Stimulated activated CD4-positive, alpha-beta T cell treated with anti-CD3 and anti-CD28 coated beads, TNF-alpha, amount 100 ng/mL, for 1 hour (primary cell): Measurements from ENCODE around the gene TH.

Experiments used
- DNase-seq, 3 donors: peaks; one replicate each; pipeline ENCODE4 v3.0.0-alpha.2; 2020; ENCODE audit warnings: low read depth in 3 of 3, low spot score in 1 of 3

Gene TH

DNA sequence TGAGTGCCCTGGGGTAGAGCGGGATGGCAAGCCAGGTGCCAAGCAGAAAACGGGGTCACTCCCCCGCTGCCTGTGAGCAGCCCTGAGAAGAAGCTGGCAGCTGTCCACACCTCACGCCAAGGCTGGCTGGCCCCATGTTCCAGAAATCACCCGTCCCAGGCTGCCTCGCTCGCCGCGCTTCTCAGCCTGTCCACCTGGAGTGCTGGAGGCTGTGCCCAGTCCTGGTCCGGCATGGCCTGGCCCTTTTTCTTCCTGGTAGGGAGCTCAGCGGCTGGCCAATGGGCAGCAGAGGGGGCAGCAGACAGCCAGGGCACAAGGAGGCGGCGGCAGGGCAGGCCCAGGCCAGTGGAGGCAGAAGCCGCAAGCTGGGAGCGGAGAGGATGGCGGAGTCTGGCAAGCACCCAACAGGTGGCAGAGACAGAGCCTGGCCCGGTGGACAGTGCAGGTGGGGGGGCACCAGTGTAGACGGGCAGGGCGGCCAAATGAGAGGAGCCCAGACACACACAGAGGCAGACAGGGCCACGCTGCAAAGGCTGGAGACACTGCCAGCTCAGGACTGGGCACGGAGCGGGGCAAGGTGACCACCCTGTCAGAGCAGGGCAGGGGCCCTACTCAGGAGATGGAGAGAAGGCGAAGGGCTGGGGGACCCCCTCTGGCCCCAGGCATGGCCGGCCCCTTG lies 37.2 kb upstream of the TH start:
- DNase-seq = no peak

DNA sequence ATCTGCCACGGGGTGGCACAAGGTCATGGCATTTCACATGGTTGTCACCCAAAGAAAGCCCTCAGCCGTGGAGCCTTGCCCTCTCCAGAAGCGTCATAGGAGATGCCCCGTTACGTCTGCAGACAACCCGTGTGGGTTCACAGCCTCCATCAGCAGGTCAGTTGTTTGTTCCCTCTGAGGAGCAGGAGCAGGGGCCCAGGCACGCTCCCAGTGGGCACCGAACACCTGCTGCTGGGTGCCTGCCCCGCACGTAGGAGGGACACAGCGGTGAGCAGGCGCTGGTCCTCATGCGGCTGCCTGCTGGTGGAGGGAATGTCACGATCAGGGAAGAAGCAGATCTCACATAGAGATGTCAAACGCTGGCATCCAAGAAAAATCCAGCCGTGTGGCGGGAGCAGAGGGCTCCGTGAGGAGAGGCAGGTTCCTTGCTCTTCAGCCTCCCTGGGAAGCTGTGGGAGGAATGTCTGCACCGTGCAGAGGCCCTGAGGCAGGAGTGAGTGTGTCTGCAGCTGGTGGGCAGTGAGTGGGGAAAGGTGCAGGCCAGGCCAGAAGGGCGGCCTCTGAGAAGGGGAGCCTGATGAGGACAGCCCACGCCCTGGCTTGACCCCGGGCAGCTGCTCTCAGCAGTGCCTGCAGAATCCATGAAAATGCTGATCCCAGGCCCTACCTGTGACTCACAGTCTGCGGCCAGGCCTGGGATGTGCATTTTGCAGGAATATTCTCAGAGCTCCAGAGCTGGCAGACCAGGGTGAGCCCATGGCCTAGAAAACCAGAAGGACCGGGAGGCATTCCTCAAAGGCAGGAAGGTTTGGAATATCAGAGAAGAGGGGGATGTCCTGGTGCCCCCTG lies 36.4 kb upstream of the TH start:
- no peak for DNase-seq

DNA sequence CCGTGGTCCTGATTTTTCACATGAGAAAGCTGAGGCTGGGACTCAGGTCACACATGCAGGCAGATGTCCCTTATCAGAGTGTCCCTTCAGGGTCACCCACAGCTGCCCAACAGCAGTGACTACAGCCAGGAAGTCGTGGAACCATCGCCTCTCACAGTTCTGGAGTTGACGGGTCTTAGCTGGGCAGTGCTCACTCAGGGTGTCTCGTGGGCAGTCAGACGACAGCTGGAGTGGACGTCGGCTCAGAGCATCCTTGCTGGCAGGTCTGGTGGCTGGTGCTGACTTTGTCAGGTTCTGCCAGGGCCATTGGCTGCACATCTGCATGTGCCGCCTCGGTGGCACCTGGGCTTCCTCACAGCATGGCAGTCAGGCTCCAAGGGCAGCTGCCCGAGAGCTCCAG lies 35.6 kb upstream of the TH start:
- DNase-seq = no peak

- DNase-seq = no peak
Observed at GRCh38 chr11:2205981-2206690, 34.5 kb upstream of the TH start.

- no peak for DNase-seq
Observed at GRCh38 chr11:2205214-2205720, 33.7 kb upstream of the TH start.

GRCh38 chr11:2204361-2205213 lies 33.0 kb upstream of the TH start:
- DNase-seq = no peak

DNA sequence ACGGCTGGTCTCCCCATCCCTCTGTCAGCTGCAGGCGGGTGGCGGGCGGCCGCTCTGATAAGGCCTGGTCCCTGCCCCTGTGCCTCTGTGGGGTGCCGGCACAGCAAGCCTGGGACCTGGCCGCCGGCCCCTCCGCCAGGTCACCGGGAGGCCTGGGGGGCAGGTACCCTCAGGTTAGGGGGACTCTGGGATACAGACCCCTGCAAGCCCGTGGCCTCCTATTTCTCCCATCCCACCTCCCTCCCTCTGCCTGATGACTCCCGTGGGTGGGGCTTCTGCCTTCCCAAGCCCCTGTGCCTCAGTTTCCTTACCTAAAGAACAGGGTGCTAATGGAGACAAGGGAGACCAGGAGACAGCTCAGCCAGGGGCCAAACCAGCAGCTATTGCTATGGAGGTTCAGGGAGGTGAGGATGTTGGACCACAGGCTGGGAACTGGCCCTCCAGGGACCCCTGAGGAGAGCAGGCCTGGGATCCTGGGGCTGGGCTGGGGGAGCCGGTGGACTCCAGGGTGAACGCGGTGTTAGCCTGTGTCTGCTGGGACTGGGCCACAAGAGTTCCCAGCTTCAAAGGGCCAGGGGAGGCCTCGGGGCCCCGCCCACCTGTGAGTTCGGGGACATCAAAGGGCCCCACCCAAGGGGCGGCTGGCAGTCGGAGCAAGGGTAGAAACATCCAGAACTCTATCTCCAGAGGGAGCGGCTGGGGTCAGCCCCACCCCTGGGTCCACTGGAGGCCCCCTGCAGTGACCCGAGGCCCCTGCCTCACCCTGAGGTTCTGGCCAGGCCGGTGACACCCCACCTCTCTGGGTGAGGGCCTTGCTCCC lies 32.0 kb upstream of the TH start:
- no peak for DNase-seq

- DNase-seq = no peak
Observed at GRCh38 chr11:2202900-2203439, 31.4 kb upstream of the TH start.

DNA sequence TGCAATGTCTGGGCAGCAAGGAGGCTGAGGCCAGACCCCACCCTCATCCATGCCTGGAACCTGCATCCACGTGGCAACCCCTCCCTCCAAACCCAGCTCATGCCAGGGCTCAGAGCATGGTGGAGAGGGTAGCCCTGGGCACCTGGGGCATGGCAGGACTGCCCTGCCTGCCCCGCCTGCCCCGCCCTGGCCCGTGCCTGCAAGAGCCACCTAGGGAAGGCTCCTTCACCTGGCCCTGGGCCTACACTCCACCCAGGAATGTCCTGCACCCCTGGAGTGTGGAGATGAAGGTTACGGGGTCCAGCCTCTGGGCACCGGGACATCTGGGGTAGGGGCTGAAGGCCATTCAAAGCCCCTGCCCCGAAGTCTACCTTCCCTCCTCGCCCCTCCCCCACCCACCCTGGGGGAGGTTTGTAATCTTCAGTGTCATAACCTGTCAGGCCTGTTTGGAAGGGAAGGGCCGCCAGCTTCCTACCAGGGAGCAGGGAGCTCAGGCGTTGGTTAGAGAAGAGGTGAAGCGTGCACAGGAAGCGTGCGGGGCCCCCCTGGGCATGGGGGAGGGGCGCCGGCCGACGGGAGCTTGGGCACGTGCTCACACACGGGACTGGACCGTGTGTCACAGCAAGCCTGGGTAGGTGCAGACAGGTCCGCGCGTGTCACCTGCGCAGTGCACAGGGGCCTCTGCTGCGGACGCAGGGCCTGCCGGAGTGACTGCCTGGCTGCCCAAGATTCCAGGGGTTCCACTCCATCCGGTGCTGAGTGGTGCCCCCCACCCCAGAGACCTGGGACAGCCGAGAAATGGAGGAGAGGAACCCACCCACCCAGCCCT lies 30.7 kb upstream of the TH start:
- DNase-seq = no peak

- DNase-seq = no peak
Observed at GRCh38 chr11:2201542-2201941, 29.9 kb upstream of the TH start.

DNA sequence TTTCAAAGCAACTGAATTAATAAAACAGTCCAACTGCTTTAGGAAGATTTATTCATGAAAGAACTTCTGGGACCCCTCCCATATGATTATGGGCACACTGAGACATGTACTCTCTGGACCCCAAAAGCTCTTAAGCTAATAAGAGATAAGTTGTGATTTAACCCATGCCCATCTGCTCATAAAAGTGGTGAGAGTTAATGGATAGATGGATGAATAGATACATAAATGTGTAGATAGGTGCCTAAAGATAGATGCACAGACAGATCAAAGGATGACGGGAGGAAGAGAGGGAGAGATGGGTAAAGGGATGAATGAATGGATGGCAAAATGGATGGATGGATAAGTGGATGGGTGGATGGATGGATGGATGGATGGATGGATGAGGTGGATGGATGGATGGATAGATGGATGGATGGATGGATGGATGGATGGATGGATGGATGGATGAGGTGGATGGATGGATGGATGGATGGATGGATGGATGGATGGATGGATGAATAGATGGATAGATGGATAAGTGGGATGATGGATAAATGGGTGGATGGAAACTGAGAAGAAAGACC lies 29.4 kb upstream of the TH start:
- DNase-seq = no peak

DNA sequence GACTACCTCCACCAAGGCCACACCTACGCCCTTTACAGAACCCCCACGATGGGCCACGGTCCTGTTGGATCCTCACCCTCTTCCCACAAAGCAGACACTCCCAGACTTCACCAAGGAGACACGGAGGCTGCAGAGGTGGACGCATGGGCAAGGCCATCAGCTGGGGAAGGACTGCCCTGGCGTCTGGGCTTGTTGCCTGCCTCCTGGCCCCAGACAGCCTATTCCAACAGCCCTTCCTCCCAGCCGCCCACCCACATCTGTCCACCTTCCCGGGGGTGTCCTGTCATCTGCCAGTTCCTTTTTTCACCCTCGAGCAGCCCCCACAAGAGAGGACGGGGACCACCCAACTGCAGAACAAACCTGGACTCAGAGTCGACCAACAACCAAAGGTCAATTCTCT lies 28.9 kb upstream of the TH start:
- DNase-seq = no peak

DNA sequence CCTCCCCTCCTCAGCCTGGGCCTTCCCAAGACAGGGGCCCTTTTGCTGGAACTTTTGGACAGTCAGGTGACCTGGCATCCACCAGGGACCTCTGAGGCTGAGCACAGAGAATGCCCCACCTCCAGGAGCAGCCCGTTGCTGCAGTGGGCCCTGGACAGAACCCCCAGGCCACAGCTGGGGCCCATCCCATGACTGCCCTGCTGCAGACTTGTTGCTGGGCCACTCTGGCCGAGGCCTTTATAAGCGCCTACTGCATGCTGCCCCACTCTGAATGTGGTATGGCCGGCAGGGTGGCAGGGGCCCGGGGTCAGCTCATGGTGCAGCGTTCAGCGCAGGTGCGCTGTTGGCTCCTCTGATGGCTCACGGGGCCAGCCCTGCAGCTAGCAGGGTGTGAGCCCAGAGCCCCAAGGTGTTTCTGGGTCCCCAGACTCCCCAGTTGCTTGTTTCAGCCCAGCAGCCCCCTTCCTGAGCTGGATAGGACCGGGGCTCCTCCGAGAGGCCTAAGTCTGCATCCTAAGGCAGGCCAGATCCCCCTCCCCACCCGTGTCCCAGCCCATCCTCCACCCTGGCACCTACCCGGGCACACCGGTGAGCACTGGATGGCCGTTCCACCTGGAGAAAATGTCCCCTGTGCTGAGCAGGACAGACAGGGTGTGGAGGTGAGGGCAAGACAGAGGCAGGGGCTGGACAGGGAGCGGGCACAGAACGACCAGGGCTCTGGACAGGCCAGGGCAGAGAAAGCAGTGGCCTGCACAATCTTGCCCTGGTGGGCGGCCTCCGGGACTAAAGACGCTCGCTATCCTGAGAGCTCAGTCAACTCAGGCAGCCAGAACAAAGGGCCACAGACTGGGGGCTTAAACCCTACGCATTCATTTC lies 28.1 kb upstream of the TH start:
- DNase-seq = no peak

- DNase-seq = no peak
Observed at GRCh38 chr11:2198621-2199365, 27.2 kb upstream of the TH start.

- DNase-seq = no peak
Observed at GRCh38 chr11:2197771-2198520, 26.3 kb upstream of the TH start.
